GM20000 (cell line): ENCODE results near the gene GPR142.

Source experiments
- DNase-seq: peaks from one replicate; pipeline ENCODE4 v3.0.0; 2012; ENCODE audit warnings: low spot score
- CTCF ChIP-seq: IDR thresholded peaks from 2 replicates; pipeline ENCODE4 v1.5.1; 2012; ENCODE audit warnings: mild to moderate bottlenecking, control low read depth; ENCODE audit errors: extremely low read depth, missing control alignments

Gene GPR142

GRCh38 chr17:74329378-74329777 lies 37.9 kb upstream of the GPR142 start:
- TF ChIP-seq CTCF = no peak
- DNase-seq = no peak

- no peak for TF ChIP-seq CTCF
- DNase-seq = no peak
These were observed 36.9 kb upstream of the GPR142 start for GRCh38 chr17:74330446-74330845.

- DNase-seq = no peak
- no peak for TF ChIP-seq CTCF
These were observed 35.2 kb upstream of the GPR142 start for GRCh38 chr17:74332017-74332650.

- DNase-seq = no peak
- TF ChIP-seq CTCF = no peak
These were observed 34.5 kb upstream of the GPR142 start for GRCh38 chr17:74332763-74333283.

- DNase-seq = no peak
- TF ChIP-seq CTCF = no peak
These were observed 32.8 kb upstream of the GPR142 start for GRCh38 chr17:74334393-74335039.

- DNase-seq = no peak
- no peak for TF ChIP-seq CTCF
These were observed 31.7 kb upstream of the GPR142 start for GRCh38 chr17:74335529-74336062.

- DNase-seq = no peak
- TF ChIP-seq CTCF = no peak
These were observed 31.0 kb upstream of the GPR142 start for GRCh38 chr17:74336307-74336706.
